AG08396 (cell line): Measurements from ENCODE around the gene TM2D1.
A peak's percentile ranks its signal among the peaks of the same experiment; 100 is the strongest.
"Not testable (repeated sequence)": the region's sequence is repeated elsewhere in the genome, so short reads cannot be mapped to it uniquely, and the experiment has no call there.

ENCODE experiments used
- DNase-seq: peaks from one replicate; pipeline ENCODE4 v3.0.0; 2012; ENCODE audit warnings: low spot score, mixed read lengths

TM2D1 gene

GRCh38 chr1:61718996-61719663 lies 5.8 kb downstream of the TM2D1 start:
- DNase-seq = not testable (repeated sequence)

- no peak for DNase-seq
Measured at GRCh38 chr1:61711969-61712368, 13.0 kb downstream of the TM2D1 start.

GRCh38 chr1:61711257-61711656 lies 13.7 kb downstream of the TM2D1 start:
- DNase-seq = not testable (repeated sequence)

- DNase-seq = no peak
Measured at GRCh38 chr1:61709908-61710289, 15.0 kb downstream of the TM2D1 start.

GRCh38 chr1:61708953-61709907 lies 15.7 kb downstream of the TM2D1 start:
- no peak for DNase-seq

GRCh38 chr1:61699911-61700851 lies 24.8 kb downstream of the TM2D1 start:
- no peak for DNase-seq

GRCh38 chr1:61692155-61692800 lies 32.7 kb downstream of the TM2D1 start:
- DNase-seq = peak; percentile 17

GRCh38 chr1:61687901-61688300 lies 37.0 kb downstream of the TM2D1 start:
- DNase-seq = no peak

GRCh38 chr1:61682891-61683290 lies 42.0 kb downstream of the TM2D1 start:
- no peak for DNase-seq

GRCh38 chr1:61680500-61680899 lies 44.4 kb downstream of the TM2D1 start:
- no peak for DNase-seq

- not testable (repeated sequence) for DNase-seq
Measured at GRCh38 chr1:61676881-61677280, 48.1 kb downstream of the TM2D1 start.

GRCh38 chr1:61674221-61674620 lies 50.7 kb downstream of the TM2D1 start:
- DNase-seq = no peak

GRCh38 chr1:61672376-61672775 lies 52.6 kb downstream of the TM2D1 start:
- no peak for DNase-seq

GRCh38 chr1:61670445-61670844 lies 54.5 kb downstream of the TM2D1 start:
- DNase-seq = no peak

GRCh38 chr1:61670016-61670415 lies 54.9 kb downstream of the TM2D1 start:
- no peak for DNase-seq

GRCh38 chr1:61659061-61659460 lies 65.9 kb downstream of the TM2D1 start:
- DNase-seq = no peak

GRCh38 chr1:61655453-61655852 lies 69.5 kb downstream of the TM2D1 start:
- no peak for DNase-seq

- DNase-seq = no peak
Measured at GRCh38 chr1:61654067-61654466, 70.9 kb downstream of the TM2D1 start.

GRCh38 chr1:61648983-61649742 lies 75.8 kb downstream of the TM2D1 start:
- DNase-seq = no peak

GRCh38 chr1:61647142-61647541 lies 77.8 kb downstream of the TM2D1 start:
- DNase-seq = no peak

GRCh38 chr1:61645476-61645875 lies 79.5 kb downstream of the TM2D1 start:
- DNase-seq = no peak
